Stimulated activated CD8-positive, alpha-beta memory T cell treated with anti-CD3 and anti-CD28 coated beads, Interleukin-12 subunit alpha, Interleukin-12 subunit beta, amount 100 ng/mL, for 1 hour (primary cell): Measurements from ENCODE around the gene PFKM.

Experiments used
- DNase-seq: peaks from one replicate; pipeline ENCODE4 v3.0.0-alpha.2; 2020; ENCODE audit warnings: low read depth

PFKM gene

DNA sequence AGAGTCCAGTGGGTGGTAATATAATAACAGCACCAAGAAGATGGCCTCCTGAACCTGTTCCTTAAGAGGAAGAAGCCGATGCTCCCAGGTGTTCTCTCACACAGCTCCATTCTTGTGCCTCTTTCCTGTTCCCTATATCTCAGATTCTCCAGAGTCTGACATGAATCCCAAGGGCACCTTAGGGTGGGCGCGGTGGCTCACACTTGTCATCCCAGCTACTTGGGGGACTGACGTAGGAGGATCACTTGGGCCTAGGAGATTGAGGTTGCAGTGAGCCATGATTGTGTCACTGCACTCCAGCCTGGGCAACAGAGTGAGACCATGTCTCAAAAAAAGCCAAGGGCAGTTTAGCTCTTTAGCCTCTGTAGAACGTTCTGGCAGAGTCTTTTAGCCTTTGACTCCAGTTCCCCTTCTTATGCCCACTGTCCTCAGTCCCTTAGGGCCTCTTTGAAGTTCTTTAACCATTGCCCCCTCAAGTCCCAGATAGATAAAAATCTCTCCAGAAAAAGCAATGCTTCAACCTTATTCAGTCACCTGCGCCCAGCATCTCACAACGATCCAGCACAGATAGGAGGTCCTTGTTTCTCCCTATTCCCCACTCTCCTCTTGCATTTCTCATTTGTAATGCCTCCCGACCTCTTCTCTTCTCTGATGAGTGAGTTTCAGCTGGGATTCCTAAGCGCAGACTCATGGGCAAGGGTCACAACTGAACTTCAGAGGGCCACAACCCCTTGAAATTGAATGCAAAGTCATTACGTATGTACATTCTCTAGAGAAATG lies 68.9 kb downstream of the PFKM start:
- DNase-seq = no peak

DNA sequence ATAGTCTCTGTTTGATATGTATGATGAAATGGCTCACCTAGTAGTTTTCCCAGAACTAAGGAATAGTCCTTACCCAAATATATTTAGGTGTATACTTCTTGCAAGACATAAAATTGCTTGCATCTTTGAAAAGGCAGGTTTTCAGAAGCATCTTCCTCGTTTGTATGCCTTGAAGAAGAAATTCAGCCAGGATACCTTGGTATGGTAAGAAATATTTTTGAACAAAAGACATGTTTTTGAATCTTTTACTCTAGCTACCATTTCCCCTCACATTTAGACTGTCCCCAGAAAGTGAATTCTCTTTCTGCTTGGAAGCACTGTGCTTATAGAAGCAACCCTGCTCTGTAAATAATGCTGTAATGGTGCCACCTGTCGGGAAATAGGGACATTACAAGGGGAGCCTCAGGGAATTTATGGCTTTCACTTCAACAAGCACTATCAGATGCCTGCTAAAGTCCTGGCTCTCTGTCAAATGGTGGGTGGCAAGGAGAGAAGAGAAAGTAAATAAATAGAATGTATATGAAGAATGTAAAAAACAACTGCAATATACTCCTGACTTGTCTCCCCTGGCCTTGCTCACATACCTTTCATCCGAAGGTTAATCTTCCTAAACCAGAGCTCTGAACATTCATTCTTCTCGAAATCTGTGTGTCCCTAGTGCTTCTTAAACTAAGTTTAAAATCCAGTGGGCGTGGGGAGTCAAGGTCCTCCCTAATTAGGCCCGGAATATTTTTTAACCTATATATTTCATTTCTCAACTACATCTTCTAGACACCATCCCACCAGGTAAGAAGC lies 70.4 kb downstream of the PFKM start:
- DNase-seq = peak; percentile 59

DNA sequence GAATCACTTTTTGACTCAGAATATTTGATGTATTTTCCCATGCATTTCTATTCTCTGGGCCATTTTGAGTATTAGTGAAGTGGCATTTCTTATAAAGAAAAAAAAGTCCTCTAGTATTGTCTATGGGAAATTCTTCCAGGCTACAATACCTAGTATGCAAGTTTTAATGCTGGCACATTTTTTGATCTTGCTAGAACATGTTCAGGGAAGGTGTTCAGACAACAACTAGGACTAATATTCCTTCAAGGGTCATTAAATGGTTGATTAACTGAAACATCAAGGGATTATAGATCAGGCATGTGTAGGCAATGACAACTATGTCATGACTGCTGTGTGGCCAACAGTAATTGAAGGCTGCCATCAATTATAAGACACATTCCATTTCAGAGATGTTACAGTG lies 71.9 kb downstream of the PFKM start:
- no peak for DNase-seq

DNA sequence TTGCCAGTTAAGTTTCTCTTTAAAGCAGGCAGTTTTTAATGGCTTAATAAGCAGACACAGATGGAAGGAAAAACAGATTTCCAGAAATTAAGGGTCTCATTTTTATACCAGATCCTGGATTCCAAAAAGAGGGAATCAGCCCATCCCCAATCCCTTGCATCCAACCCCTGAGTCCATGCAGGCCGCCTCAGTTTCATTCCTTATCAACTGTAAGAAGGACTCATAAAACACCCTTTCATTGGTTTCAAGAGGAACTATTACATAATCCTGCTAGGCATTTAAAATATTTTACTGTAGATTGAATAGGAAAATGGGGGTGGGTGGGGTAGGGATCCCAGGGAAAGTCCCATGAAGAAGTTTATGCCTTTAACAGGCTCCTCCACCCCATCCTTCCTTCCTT lies 73.7 kb downstream of the PFKM start:
- no peak for DNase-seq

DNA sequence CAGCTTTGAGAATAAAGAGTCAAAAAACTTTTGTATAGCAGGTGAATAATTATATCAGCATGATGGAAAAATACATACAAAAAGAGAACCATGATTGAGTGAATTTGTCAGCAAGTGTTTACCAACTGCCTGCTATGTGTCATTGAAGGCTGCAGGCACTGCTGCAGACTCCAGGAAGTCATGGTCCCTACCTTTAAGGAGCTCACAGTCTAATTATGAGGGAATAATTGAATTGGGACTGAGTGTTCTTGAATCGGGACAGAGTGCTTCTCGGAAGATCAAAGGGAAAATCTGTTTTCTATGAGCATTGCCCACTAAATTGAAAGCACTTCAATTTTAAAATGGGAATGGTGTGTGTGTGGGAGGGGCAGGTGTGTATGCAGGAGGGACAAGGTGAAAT lies 74.5 kb downstream of the PFKM start:
- no peak for DNase-seq

DNA sequence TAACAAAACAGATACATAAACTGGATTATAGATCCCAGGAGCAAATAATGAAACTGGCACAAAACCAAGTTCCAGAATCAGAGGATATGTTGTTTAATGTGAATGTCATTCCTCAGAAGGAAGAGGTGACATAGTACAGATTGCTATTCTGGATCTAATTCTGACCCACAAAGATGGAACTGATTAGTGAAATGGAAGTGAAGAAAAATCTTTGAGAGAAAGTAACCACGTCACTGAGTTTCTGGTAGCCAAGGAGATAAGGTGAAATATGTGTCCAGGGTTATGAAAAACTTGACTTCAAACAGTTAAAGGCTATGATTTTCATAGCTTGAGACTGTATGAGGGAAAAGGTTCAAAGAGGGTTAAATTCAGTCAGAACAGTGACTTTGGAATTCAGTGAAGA lies 75.6 kb downstream of the PFKM start:
- no peak for DNase-seq
